ENCODE data around the gene CAV2. TPM values are rescaled to one million over a fixed set of nuclear protein-coding genes. Genes with fewer than 3 reads are reported as not detected.

The CAV2 gene
- total and polyA plus RNA-seq, 9 of the 15 experiments (the other 6 are each of a cell fraction or from before 2014, with no cell fraction given) = 16.1 to 137 (median 38.3) TPM

DNA sequence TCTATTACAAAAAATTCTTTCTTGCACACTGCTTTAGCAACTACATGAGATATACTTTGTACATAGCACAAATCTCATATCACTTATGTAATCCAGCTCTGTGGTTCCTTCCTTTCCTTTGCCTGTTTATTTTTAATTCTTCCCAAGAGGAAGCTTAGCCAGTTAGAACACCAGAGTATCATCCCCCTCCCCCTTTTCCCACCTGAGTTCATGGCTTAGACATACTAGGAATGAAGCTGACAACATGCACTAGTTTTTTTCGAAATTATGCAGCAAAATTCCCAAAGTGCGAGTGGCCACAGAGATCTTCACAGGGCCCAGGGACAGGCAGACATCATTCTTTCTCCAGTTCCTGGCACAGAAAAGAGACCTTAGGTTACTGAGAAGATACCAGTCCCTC lies 43.1 kb downstream of the CAV2 start:
- Histone ChIP-seq H3K4me3 (no peak overlapping the region), H2AFZ (ENCODE audit: low read depth, low read length) (no peak overlapping the region), H3K79me2 (ENCODE audit: control insufficient read depth, insufficient read depth, low read length) (no peaks in the 10 kb centered on the region), H3K4me1 (replicated peaks in 1 of 2; ENCODE audit: control insufficient read depth in 2 of 2, insufficient read depth in 2 of 2, low read length in 2 of 2) (peaks cover 0 to 2% of the 10 kb centered on the region in 2 experiments; a peak in 2 of 5 replicates), H3K9me1 (ENCODE audit: control insufficient read depth, insufficient read depth, low read length) (no peaks in the 10 kb centered on the region), H4K20me1 (replicated peaks; ENCODE audit: control insufficient read depth, insufficient read depth, low read length) (no peaks in the 10 kb centered on the region), H3K27me3 (ENCODE audit: control insufficient read depth in 2 of 2, insufficient read depth in 2 of 2, low read length in 2 of 2) (peaks cover 9 to 12% of the 10 kb centered on the region in 2 experiments; a peak in 3 of 5 replicates), H3K36me3 (ENCODE audit: control insufficient read depth, insufficient read depth, low read length) (no peaks in the 10 kb centered on the region), H3K27ac (ENCODE audit: extremely low read depth, low read depth, low read length) (no peak overlapping the region), H3K9me3 (replicated peaks; ENCODE audit: control insufficient read depth, insufficient read depth, low read depth, low read length) (no peaks in the 10 kb centered on the region), H3K4me2 (ENCODE audit: insufficient read depth, low read length) (no peak overlapping the region), H3K9ac (ENCODE audit: insufficient read depth in 1 of 2, low read depth in 2 of 2, low read length in 2 of 2) (no peak overlapping the region)
- POLR2A ChIA-PET = no interaction called here
- CTCF ChIA-PET (ENCODE audit: low intra/inter-chr PET ratio) = no interaction called here
- in situ Hi-C loops (cut with MboI) = no loop called here
- DNase-seq (ENCODE audit: extremely low read depth in 1 of 4, low spot score in 3 of 4) (no peak), FAIRE-seq (no peak), ATAC-seq (no peak)
- WGBS (ENCODE audit: insufficient coverage, low coverage, missing lambda C conversion rate) = 2% methylated on average over 2 of the region's 2 CpGs
- BruUV-seq (replicated peaks) = no TSS peak
- intact Hi-C loops (cut with micrococcal nuclease) = no loop called here
- TF ChIP-seq, protein P1, sequence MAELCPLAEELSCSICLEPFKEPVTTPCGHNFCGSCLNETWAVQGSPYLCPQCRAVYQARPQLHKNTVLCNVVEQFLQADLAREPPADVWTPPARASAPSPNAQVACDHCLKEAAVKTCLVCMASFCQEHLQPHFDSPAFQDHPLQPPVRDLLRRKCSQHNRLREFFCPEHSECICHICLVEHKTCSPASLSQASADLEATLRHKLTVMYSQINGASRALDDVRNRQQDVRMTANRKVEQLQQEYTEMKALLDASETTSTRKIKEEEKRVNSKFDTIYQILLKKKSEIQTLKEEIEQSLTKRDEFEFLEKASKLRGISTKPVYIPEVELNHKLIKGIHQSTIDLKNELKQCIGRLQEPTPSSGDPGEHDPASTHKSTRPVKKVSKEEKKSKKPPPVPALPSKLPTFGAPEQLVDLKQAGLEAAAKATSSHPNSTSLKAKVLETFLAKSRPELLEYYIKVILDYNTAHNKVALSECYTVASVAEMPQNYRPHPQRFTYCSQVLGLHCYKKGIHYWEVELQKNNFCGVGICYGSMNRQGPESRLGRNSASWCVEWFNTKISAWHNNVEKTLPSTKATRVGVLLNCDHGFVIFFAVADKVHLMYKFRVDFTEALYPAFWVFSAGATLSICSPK (IDR thresholded peaks at IDR 0.05; ENCODE audit: borderline replicate concordance) = no peak
- TF ChIP-seq ZNF584 (CRISPR knock-in tag; IDR thresholded peaks at IDR 0.05; ENCODE audit: low read depth) (no peak), ADNP (tag; IDR thresholded peaks at IDR 0.05) (no peak), LCOR (CRISPR knock-in tag; IDR thresholded peaks at IDR 0.05) (no peak), ZNF212 (CRISPR knock-in tag; IDR thresholded peaks at IDR 0.05) (no peak), XRCC5 (IDR thresholded peaks at IDR 0.05; ENCODE audit: low read depth, low read length) (no peak), COPS2 (conservative IDR thresholded peaks at IDR 0.05) (no peak), TAL1 (IDR thresholded peaks at IDR 0.05) (no peak), KDM1A (IDR thresholded peaks at IDR 0.05) (no peak), ZNF253 (CRISPR knock-in tag; conservative IDR thresholded peaks at IDR 0.05) (no peak)
- TF ChIP-seq, protein P2, sequence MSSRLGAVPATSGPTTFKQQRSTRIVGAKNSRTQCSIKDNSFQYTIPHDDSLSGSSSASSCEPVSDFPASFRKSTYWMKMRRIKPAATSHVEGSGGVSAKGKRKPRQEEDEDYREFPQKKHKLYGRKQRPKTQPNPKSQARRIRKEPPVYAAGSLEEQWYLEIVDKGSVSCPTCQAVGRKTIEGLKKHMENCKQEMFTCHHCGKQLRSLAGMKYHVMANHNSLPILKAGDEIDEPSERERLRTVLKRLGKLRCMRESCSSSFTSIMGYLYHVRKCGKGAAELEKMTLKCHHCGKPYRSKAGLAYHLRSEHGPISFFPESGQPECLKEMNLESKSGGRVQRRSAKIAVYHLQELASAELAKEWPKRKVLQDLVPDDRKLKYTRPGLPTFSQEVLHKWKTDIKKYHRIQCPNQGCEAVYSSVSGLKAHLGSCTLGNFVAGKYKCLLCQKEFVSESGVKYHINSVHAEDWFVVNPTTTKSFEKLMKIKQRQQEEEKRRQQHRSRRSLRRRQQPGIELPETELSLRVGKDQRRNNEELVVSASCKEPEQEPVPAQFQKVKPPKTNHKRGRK (tag; IDR thresholded peaks at IDR 0.05) = no peak
- TF ChIP-seq, protein P3, sequence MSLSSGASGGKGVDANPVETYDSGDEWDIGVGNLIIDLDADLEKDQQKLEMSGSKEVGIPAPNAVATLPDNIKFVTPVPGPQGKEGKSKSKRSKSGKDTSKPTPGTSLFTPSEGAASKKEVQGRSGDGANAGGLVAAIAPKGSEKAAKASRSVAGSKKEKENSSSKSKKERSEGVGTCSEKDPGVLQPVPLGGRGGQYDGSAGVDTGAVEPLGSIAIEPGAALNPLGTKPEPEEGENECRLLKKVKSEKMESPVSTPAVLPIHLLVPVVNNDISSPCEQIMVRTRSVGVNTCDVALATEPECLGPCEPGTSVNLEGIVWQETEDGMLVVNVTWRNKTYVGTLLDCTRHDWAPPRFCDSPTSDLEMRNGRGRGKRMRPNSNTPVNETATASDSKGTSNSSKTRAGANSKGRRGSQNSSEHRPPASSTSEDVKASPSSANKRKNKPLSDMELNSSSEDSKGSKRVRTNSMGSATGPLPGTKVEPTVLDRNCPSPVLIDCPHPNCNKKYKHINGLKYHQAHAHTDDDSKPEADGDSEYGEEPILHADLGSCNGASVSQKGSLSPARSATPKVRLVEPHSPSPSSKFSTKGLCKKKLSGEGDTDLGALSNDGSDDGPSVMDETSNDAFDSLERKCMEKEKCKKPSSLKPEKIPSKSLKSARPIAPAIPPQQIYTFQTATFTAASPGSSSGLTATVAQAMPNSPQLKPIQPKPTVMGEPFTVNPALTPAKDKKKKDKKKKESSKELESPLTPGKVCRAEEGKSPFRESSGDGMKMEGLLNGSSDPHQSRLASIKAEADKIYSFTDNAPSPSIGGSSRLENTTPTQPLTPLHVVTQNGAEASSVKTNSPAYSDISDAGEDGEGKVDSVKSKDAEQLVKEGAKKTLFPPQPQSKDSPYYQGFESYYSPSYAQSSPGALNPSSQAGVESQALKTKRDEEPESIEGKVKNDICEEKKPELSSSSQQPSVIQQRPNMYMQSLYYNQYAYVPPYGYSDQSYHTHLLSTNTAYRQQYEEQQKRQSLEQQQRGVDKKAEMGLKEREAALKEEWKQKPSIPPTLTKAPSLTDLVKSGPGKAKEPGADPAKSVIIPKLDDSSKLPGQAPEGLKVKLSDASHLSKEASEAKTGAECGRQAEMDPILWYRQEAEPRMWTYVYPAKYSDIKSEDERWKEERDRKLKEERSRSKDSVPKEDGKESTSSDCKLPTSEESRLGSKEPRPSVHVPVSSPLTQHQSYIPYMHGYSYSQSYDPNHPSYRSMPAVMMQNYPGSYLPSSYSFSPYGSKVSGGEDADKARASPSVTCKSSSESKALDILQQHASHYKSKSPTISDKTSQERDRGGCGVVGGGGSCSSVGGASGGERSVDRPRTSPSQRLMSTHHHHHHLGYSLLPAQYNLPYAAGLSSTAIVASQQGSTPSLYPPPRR (CRISPR knock-in tag; IDR thresholded peaks at IDR 0.05; ENCODE audit: borderline replicate concordance) = no peak

All from K562 (cell line).